HG03280 (cell line): ENCODE measurements around the gene EXOSC3.

Source experiments
- ATAC-seq: cut with Tn5 transposase; IDR thresholded peaks from one replicate; pipeline ENCODE4 v1.9.1; 2021; ENCODE audit warnings: mild to moderate bottlenecking, moderate library complexity; ENCODE audit not compliant: unreplicated experiment

Gene EXOSC3

DNA sequence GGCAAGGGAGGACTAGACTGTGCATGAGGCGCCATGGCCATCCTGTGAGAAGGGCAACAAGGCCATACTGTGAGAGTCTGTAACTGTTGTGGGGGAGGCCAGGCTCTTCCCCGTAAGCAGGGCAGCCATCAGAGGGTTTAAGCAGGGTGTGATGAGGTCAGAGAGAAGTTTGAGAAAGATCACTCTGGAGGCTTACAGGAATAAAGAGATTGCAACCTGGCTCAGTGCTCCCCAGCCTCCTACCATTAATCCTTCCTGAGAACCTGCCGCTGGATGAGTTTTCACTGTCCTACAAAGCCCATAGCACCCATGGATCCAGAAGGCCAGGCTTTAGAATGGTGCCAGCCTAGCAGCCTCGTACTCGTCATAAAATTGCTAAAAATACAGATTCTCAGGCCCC, 45.6 kb downstream of the EXOSC3 start:
- no peak for ATAC-seq

DNA sequence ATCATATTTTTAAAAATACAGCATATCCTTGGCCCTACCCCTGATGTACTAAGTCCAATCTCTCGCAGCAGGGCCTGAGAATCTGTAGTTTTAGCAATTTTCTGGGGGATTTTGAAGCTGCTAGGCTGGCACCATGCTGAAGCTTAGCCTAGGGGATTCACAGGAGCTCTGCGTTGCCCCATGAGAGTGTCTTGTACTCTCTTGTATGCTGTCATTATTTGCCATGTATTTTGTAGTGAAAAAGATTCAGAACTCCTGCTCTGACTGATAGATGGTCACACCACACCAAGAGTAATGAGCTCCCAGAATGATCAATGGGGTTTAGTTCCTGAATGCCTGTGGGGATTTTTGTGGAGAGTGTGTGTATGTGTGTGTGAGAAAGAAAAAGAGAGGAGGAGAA, 51.9 kb downstream of the EXOSC3 start:
- ATAC-seq, result no peak

GRCh38 chr9:37732086-37732741, 52.6 kb downstream of the EXOSC3 start:
- no peak for ATAC-seq

GRCh38 chr9:37730839-37731238, 54.0 kb downstream of the EXOSC3 start:
- ATAC-seq, result no peak

DNA sequence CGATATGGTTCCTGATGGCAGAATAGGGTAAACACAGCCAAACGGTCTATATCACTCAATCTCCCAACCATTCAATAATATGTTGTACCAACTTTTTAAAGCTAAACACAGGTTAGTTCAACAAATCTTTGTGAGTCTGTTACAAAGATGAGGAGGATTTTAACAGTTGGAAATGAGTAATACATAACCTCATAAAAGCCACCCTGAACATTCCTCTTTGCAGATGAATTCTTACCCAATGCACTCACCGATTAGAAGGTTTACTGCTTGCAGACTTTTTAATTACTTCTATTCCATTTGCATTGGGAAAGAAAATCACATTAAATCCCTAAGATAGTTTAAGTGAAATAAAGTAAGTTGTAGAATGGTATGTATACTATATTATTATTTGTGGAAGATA, 54.6 kb downstream of the EXOSC3 start:
- ATAC-seq, result no peak
